Stimulated activated naive CD8-positive, alpha-beta T cell treated with anti-CD3 and anti-CD28 coated beads, Interleukin-15, amount 100 ng/mL, for 72 hours (primary cell): Measurements from ENCODE around the gene RAB7A.
A peak's percentile ranks its signal among the peaks of the same experiment; 100 is the strongest.
"Not testable (repeated sequence)": the region's sequence is repeated elsewhere in the genome, so short reads cannot be mapped to it uniquely, and the experiment has no call there.

Source experiments
- ATAC-seq: fragments of 150-1000 bp; cut with Tn5 transposase; 2 replicates; pipeline ENCODE4 v1.10.0; 2021; ENCODE audit warnings: mild to moderate bottlenecking, moderate library complexity
- DNase-seq, 2 donors: peaks; one replicate each; pipeline ENCODE4 v3.0.0; 2021 to 2022
- H3K27ac Mint-ChIP-seq, 2 donors: one replicate each; pipeline ENCODE4 v1.8.0; 2022; ENCODE audit warnings: mild to moderate bottlenecking in 2 of 2, mixed read lengths in 2 of 2, moderate library complexity in 2 of 2
- H3K27me3 Mint-ChIP-seq: one replicate; pipeline ENCODE4 v1.8.0; 2022; ENCODE audit warnings: mixed read lengths
- H3K4me1 Mint-ChIP-seq: one replicate; pipeline ENCODE4 v1.8.0; 2022; ENCODE audit warnings: mild to moderate bottlenecking, mixed read lengths
- H3K4me3 Mint-ChIP-seq, 2 donors: one replicate each; pipeline ENCODE4 v1.8.0; 2022; ENCODE audit warnings: mild to moderate bottlenecking in 2 of 2, mixed read lengths in 2 of 2, moderate library complexity in 1 of 2
- H3K9me3 Mint-ChIP-seq, 2 donors: one replicate each; pipeline ENCODE4 v1.8.0; 2022; ENCODE audit warnings: mixed read lengths in 2 of 2

RAB7A gene

DNA sequence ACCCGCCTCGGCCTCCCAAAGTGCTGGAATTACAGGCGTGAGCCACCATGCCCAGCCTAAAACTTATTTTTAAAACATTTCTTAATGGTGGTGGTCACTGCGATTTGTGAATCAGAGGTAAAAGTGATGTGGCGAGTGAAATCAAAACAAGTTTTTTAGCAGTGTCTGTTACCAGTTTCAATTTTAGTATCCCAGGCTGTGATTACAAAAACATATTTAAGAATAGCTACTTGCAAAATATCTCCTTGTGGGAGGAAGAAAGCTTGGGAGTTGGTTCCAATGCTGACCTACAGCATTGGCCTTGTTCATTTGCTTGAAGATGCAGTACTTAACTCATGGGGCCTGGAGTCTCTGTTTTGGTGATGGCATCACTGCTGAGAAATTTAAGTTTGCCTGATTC, 4.5 kb downstream of the RAB7A start:
- H3K9me3 Mint-ChIP-seq = no peaks in the 10 kb centered on the region
- DNase-seq (no peak), ATAC-seq (no peak)
- peaks cover 91% of the 10 kb centered on the region for H3K4me1 Mint-ChIP-seq
- peak overlapping the region; percentile 85 to 90 for H3K27ac Mint-ChIP-seq
- no peaks in the 10 kb centered on the region for H3K27me3 Mint-ChIP-seq
- peak overlapping the region; percentile 67 to 76 for H3K4me3 Mint-ChIP-seq

DNA sequence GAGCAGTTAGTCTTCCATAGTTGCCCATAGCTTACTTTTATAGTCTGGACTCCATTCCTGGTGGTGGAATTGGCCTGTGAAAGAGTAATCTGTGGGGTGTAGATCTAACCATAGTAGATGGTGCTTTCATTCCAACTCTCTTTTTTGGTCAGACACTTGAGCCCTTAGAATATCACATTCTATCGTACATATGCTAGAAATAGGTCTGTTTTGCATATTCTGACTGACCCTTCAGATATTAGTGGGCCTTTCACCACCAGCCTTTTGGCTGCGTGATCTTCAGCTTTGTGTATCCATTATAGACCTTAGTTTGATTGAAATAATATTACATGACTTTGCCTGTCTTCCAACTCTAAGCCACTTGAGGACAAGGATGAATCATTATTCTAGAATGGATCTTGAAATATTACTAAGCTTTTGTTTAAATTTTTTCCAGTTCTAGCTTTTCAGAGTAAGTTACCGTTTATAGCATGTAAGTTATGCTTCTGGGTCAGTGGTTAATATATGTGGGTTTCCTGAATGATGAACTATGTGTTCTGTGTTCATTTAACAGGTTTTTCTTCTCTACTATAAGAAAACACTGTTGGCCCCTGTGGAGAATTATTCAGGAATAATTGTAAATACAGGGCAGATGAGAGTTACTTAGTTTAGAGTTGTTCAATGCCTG, 8.7 kb downstream of the RAB7A start:
- no peak overlapping the region for H3K4me3 Mint-ChIP-seq
- H3K4me1 Mint-ChIP-seq = peaks cover 71% of the 10 kb centered on the region
- peak overlapping the region in 1 of 2 donors; percentile 83 for H3K27ac Mint-ChIP-seq
- no peaks in the 10 kb centered on the region for H3K27me3 Mint-ChIP-seq
- DNase-seq (no peak), ATAC-seq (no peak)
- H3K9me3 Mint-ChIP-seq = no peaks in the 10 kb centered on the region

DNA sequence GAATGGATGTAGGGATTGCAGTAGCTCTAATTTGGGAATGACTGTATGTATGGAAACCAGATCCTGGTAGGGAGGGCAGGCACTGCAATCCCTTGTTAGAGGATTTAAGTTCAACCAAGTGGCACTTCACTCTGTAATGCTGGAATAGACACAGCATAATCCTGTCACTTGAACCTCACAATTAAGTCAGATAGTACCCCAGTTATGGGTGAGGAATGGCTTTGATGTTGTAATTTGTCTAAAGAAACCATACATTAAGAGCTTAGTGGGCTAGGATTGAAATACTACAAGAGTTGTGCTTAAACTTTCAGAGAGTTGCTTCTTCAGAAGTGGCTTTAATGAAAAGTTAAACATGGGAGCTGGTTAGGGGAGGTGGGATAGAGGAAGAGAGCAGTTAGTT, 9.3 kb downstream of the RAB7A start:
- no peaks in the 10 kb centered on the region for H3K27me3 Mint-ChIP-seq
- ATAC-seq (no peak), DNase-seq (no peak)
- H3K4me3 Mint-ChIP-seq = no peak overlapping the region
- peak overlapping the region in 1 of 2 donors; percentile 83 for H3K27ac Mint-ChIP-seq
- peaks cover 70% of the 10 kb centered on the region for H3K4me1 Mint-ChIP-seq
- H3K9me3 Mint-ChIP-seq = no peaks in the 10 kb centered on the region

DNA sequence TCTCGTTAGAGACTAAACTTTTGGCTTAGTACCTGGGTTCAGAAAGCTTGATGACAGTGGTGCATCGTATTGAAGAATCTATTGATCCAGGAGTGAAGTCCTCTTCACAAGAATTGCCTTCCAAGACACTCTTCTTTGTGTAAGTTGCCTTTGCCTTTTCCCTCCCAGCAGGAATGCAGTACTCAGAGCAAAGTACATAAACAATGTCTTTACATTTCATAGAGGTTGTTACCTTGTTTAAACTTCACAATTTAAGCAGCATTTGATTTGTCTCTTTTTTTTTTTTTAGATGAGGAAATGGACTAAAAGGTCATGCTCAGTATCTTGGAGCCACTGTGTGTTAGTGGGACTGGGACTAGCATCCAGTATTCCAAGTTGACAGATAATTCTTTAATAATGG, 9.9 kb downstream of the RAB7A start:
- no peak for DNase-seq
- Mint-ChIP-seq H3K4me3 (no peak overlapping the region), H3K27ac (no peak overlapping the region), H3K4me1 (peaks cover 70% of the 10 kb centered on the region), H3K27me3 (no peaks in the 10 kb centered on the region), H3K9me3 (no peaks in the 10 kb centered on the region)
- ATAC-seq = no peak

DNA sequence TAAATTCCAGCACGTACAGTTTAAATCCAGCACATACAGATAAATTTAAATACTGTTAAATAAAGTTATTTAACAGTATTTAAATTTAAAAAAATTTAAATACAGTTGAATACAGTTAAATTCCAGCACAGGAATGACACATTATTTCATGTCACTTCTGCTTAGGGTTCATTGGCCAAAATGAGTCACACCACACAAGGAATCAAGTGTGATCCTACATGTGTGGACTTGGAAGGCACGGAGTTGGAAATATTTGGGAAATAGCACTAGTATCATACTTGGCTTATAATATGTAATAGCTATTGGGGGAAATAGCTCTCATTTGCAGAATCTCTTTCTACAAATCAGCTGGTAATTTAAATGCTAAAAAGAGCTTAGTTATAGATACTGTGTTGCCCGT, 10.6 kb downstream of the RAB7A start:
- H3K27ac Mint-ChIP-seq = no peak overlapping the region

DNA sequence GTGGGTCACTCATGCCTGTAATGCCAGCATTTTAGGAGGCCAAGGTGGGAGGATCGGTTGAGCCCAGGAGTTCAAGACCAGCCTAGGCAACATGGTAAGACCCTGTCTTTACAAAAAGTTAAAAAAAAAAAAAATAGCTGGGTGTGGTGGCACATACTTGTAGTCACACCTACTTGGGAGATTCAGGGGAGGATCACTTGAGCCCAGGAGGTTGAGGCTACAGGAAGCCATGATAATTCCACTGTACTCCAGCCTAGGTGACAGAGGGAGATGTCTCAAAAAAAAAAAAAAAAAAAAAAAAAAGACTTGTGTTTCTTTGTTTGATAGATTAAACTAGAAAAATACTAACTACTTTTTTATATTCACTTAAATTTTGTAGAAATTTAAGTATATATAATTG, 14.6 kb downstream of the RAB7A start:
- Mint-ChIP-seq H3K27ac (peak overlapping the region in 1 of 2 donors; percentile 85), H3K4me1 (peaks cover 40% of the 10 kb centered on the region), H3K4me3 (peak overlapping the region in 1 of 2 donors; percentile 39), H3K27me3 (no peaks in the 10 kb centered on the region), H3K9me3 (no peaks in the 10 kb centered on the region)
- DNase-seq (no peak), ATAC-seq (no peak)

More for the DNA sequence above, 10.6 kb downstream of the RAB7A start:
- no peak for DNase-seq
- ATAC-seq = no peak
- no peaks in the 10 kb centered on the region for H3K9me3 Mint-ChIP-seq
- H3K27me3 Mint-ChIP-seq = no peaks in the 10 kb centered on the region
- no peak overlapping the region for H3K4me3 Mint-ChIP-seq
- H3K4me1 Mint-ChIP-seq = peaks cover 70% of the 10 kb centered on the region

DNA sequence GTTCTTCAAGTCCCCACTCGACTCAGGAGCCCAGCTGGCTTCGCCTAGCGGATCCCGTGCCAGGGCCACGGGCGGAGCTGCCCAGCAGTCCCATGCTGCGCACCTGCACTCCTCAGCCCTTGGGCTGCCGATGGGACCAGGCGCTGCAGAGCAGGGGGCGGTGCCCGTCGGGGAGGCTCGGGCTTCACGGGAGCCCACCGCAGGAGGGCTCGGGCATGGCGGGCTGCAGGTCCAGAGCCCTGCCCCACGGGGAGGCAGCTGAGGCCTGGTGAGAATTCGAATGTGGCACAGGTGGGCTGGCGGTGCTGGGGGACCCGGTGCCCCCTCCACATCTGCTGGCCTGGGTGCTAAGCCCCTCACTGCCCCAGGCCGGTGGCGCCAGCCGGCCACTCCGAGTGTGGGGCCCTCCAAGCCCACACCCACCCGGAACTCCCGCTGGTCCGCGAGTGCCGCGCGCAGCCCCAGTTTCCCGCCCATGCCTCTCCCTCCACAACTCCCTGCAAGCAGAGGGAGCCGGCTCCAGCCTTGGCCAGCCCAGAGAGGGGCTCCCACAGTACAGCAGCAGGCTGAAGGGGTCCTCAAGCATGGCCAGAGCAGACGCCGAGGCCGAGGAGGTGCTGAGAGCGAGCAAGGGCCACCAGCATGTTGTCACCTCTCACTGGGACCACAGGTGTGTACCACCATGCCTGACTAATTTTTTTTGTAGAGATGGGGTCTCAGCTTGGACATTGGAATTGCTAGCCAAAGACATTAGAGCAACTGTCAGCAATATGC, 17.0 kb downstream of the RAB7A start:
- Mint-ChIP-seq H3K9me3 (no peaks in the 10 kb centered on the region), H3K27ac (no peak overlapping the region), H3K27me3 (no peaks in the 10 kb centered on the region), H3K4me1 (peaks cover 42% of the 10 kb centered on the region), H3K4me3 (no peak overlapping the region)
- peak; percentile 18 for ATAC-seq
- DNase-seq = no peak

DNA sequence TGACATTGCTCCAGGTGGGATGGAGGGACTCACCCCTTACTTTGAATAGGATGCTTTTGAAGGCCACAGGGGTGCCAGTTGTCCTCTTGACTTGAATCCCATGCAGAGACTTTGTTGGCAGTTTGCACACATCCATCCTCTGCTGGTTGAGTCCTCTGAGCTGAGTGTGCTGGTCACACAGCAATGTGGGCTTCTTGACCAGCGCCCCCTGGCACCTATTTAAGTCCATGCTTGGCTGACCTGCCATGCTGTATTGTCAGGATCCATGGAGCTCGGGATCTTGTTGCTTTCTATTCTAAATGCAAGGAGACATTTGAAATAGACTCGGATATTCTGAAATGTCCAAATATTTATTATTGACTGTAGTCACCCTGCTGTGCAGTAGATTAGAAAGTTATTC, 19.8 kb downstream of the RAB7A start:
- DNase-seq (no peak), ATAC-seq (no peak)
- Mint-ChIP-seq H3K4me1 (peaks cover 52% of the 10 kb centered on the region), H3K9me3 (no peaks in the 10 kb centered on the region), H3K27ac (no peak overlapping the region), H3K27me3 (no peaks in the 10 kb centered on the region), H3K4me3 (no peak overlapping the region)

DNA sequence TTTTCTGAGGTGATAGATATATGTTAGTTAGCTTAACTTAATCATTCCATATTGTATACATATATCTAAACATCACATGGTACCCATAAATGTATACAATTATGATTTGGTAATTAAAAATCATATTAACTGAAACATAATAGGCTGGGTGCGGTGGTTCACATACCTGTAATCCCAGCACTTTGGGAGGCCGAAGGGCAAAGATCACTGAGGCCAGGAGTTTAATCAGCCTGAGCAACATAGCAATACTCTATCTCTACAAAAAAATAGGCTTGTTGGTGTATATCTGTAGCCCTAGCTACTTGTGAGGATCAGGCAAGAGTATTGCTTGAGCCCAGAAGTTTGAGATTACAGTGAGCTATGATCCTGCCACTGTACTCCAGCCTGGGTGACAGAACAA, 20.9 kb downstream of the RAB7A start:
- H3K27ac Mint-ChIP-seq = no peak overlapping the region
- no peak overlapping the region for H3K4me3 Mint-ChIP-seq
- H3K27me3 Mint-ChIP-seq = no peaks in the 10 kb centered on the region
- DNase-seq = no peak
- ATAC-seq = no peak
- H3K9me3 Mint-ChIP-seq = no peaks in the 10 kb centered on the region
- peaks cover 52% of the 10 kb centered on the region for H3K4me1 Mint-ChIP-seq

DNA sequence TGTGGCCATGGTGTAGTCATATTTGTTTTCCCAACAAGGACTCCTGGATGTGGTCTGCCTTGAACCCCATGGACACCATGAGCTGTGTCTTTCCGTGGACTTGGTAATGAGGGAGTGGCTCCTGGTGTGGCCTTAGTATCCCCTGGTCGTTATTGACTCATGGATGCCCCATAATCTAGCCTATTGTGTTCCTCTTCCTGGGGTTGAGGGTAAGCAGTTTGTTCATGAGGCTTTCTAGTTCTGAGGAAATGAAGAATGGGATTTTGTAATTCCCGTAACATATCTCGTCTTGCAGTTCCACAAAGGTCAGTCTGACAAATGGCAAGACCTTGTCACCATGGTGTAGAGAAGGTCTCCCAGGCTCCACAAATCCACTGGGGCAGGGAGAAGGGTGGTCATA, 22.6 kb downstream of the RAB7A start:
- Mint-ChIP-seq H3K27me3 (no peaks in the 10 kb centered on the region), H3K27ac (no peak overlapping the region), H3K4me3 (no peak overlapping the region), H3K9me3 (no peaks in the 10 kb centered on the region), H3K4me1 (peaks cover 66% of the 10 kb centered on the region)
- DNase-seq (no peak), ATAC-seq (no peak)

DNA sequence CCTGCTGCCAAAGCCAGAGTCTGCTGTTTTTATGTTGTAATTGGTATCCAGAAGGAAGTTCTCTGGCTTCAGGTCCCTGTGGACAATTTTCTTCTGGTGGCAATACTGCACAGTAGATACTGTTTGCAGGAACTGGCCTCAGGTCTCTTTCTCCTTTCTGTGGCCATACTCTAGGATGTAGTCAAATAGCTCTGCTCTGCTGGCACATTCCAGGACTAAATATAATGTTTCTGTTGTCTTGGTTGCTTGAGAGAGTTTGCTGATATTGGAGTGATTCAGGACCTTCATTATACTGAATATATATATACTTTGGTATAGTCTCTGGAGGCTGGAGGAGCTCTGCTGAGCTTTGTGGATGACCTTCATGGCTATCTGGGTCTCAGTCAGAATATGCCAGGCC, 23.1 kb downstream of the RAB7A start:
- peaks cover 71% of the 10 kb centered on the region for H3K4me1 Mint-ChIP-seq
- no peak overlapping the region for H3K27ac Mint-ChIP-seq
- ATAC-seq (no peak), DNase-seq (no peak)
- H3K9me3 Mint-ChIP-seq = no peaks in the 10 kb centered on the region
- H3K4me3 Mint-ChIP-seq = no peak overlapping the region
- H3K27me3 Mint-ChIP-seq = no peaks in the 10 kb centered on the region

DNA sequence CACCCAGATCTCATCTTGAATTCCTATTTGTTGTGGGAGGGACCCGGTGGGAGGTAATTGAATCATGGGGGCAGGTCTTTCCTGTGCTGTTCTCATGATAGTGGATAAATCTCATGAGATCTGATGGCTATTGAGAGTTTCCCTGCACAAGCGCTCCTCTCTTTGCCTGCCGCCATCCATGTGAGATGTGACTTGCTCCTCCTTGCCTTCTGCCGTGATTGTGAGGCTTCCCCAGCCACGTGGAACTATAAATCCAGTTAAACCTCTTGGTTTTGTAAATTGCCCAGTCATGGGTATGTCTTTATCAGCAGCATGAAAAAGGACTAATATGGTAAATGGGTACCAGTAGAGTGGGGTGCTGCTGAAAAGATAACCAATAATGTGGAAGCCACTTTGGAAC, 23.6 kb downstream of the RAB7A start:
- H3K27me3 Mint-ChIP-seq, ATAC-seq, H3K9me3 Mint-ChIP-seq, DNase-seq, H3K4me3 Mint-ChIP-seq: not testable (repeated sequence)
- peak overlapping the region; percentile 23 to 66 for H3K27ac Mint-ChIP-seq
- peaks cover 76% of the 10 kb centered on the region for H3K4me1 Mint-ChIP-seq

DNA sequence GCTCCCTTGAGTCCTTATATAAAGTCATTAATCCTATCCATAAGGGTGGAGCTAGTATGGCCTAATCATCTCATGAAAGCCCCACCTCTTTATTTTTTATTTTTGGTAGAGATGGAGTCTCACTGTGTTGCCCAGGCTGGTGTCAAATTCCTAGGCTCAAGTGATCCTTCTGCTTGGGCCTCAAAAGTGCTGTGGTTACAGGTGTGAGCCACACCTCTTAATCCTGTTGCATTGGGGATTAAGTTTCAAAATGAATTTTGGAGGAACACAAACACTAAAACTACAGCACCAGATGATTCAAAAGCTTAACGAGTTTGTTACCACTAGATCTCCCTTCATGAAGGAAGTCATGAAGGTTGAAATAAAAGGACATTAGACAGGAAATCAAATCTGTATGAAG, 27.7 kb downstream of the RAB7A start:
- ATAC-seq (peak; percentile 71), DNase-seq (no peak)
- Mint-ChIP-seq H3K4me1 (peaks cover 79% of the 10 kb centered on the region), H3K9me3 (peaks cover 0 to 7% of the 10 kb centered on the region in 2 donors), H3K4me3 (no peak overlapping the region), H3K27me3 (no peaks in the 10 kb centered on the region), H3K27ac (peak overlapping the region in 1 of 2 donors; percentile 61)

DNA sequence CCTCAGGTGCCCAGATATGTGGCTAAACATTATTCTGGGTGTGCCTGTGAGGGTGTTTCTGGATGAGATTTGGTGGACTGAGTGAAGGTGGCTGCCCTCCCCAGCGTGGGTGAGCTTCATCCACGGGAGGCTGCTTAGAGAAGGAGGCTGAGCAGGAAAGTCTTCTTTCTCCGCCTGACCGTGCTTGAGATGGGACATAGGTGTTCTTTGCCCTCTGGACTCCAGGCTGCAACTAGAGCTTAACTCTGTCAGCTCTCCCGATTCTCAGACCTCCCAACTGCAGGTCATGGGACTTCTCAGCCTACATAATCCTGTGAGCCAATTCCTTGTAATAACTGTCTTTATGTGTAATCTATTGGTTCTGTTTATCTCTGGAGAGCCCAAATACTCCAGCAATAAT, 34.1 kb downstream of the RAB7A start:
- DNase-seq = no peak
- H3K9me3 Mint-ChIP-seq = peaks cover 0 to 7% of the 10 kb centered on the region in 2 donors
- no peak overlapping the region for H3K4me3 Mint-ChIP-seq
- no peak for ATAC-seq
- peaks cover 57% of the 10 kb centered on the region for H3K4me1 Mint-ChIP-seq
- no peaks in the 10 kb centered on the region for H3K27me3 Mint-ChIP-seq
- no peak overlapping the region for H3K27ac Mint-ChIP-seq

DNA sequence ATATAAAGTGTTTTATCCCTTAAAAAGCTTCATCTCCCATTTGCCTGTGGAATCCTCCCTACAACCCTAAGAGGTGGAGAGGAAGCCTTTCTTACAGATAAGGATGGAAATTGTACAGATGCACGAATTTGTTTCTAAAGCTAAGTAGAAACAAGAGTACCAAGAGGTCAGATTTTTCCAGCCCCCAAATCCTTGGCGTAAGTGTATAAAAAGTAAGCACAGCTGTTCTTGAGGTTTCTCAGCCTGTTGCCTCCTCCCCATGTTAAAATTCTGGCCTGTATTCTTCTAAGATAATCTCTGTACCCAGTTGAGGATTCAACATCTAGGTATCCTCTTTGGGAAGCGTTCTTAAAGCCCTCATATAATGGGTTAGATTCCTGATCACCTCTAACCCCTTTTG, 34.9 kb downstream of the RAB7A start:
- peaks cover 0 to 7% of the 10 kb centered on the region in 2 donors for H3K9me3 Mint-ChIP-seq
- DNase-seq (no peak), ATAC-seq (no peak)
- no peak overlapping the region for H3K4me3 Mint-ChIP-seq
- peaks cover 63% of the 10 kb centered on the region for H3K4me1 Mint-ChIP-seq
- H3K27ac Mint-ChIP-seq = no peak overlapping the region
- no peaks in the 10 kb centered on the region for H3K27me3 Mint-ChIP-seq

DNA sequence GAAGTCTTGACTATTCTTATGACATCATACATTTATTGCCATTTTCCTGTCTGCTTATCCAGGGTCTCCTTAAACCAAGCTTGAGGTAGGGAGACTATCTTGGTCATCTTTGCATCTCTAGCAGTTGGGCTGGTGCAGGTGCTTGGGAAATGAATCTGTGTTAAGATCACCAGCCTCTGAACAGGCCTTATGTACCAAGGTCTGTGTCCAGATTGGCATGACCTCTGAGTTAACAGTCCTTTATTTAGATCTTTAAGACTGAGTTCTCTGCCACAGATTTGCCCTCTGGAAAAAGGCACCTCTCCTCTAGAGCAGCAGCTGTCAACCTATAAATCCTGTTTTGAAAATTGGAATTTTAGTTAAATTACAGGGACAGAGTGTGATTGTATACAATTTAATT, 35.4 kb downstream of the RAB7A start:
- no peak overlapping the region for H3K27ac Mint-ChIP-seq
- H3K4me3 Mint-ChIP-seq = no peak overlapping the region
- no peak for ATAC-seq
- no peaks in the 10 kb centered on the region for H3K27me3 Mint-ChIP-seq
- H3K4me1 Mint-ChIP-seq = peaks cover 64% of the 10 kb centered on the region
- DNase-seq = no peak
- H3K9me3 Mint-ChIP-seq = peaks cover 0 to 7% of the 10 kb centered on the region in 2 donors
